Fibroblast of lung (primary cell): ENCODE data around the gene HAUS2. TPM values are rescaled to one million over a fixed set of nuclear protein-coding genes. Genes with fewer than 3 reads are reported as not detected.

Experiments
- DNase-seq, 2 donors: peaks; one replicate each; pipeline versions ENCODE4 v3.0.0 to v3.0.0-alpha.2; 2010; ENCODE audit warnings: low read depth in 2 of 2
- H2AFZ ChIP-seq: 2 replicates; pipeline ENCODE4 v1.5.1; 2012; ENCODE audit warnings: low read length, control low read depth, inconsistent platforms
- H3K27ac ChIP-seq: 2 replicates; pipeline ENCODE4 v1.5.1; 2011; ENCODE audit warnings: low read length, control low read depth; ENCODE audit not compliant: insufficient read depth
- H3K27me3 ChIP-seq: 2 replicates; pipeline ENCODE4 v1.5.1; 2011; ENCODE audit warnings: mild to moderate bottlenecking, low read length; ENCODE audit not compliant: control insufficient read depth, insufficient read depth
- H3K36me3 ChIP-seq: 2 replicates; pipeline ENCODE4 v1.5.1; 2011; ENCODE audit warnings: low read length; ENCODE audit not compliant: control insufficient read depth, insufficient read depth
- H3K4me1 ChIP-seq: 2 replicates; pipeline ENCODE4 v1.5.1; 2011; ENCODE audit warnings: low read length; ENCODE audit not compliant: control insufficient read depth, insufficient read depth; ENCODE audit errors: extremely low read depth
- H3K4me2 ChIP-seq: 2 replicates; pipeline ENCODE4 v1.5.1; 2011; ENCODE audit warnings: low read length, control low read depth; ENCODE audit not compliant: insufficient read depth; ENCODE audit errors: extremely low read depth
- H3K4me3 ChIP-seq, 4 experiments: fragments of 200-600 bp in 1 of 4; sonication (generic) in 1 of 4; replicated peaks in 1 of 4; 2 replicates each; pipeline ENCODE4 v1.5.1; 2011 to 2016; ENCODE audit warnings: low read length in 4 of 4, low read depth in 3 of 4, mild to moderate bottlenecking in 3 of 4, control low read depth in 2 of 4, inconsistent platforms in 1 of 4, mixed read lengths in 1 of 4; ENCODE audit not compliant: insufficient read depth in 1 of 4; ENCODE audit errors: control extremely low read depth in 1 of 4
- H3K79me2 ChIP-seq: 2 replicates; pipeline ENCODE4 v1.5.1; 2012; ENCODE audit warnings: mild to moderate bottlenecking, low read length, inconsistent platforms; ENCODE audit not compliant: control insufficient read depth, insufficient read depth
- H3K9ac ChIP-seq: 2 replicates; pipeline ENCODE4 v1.5.1; 2011; ENCODE audit warnings: mild to moderate bottlenecking, low read length, control low read depth; ENCODE audit not compliant: insufficient read depth
- H3K9me3 ChIP-seq: 2 replicates; pipeline ENCODE4 v1.5.1; 2012; ENCODE audit warnings: low read depth, low read length; ENCODE audit not compliant: control insufficient read depth, insufficient read depth
- H4K20me1 ChIP-seq: 2 replicates; pipeline ENCODE4 v1.5.1; 2011; ENCODE audit warnings: low read length; ENCODE audit not compliant: control insufficient read depth, insufficient read depth; ENCODE audit errors: extremely low read depth
- CTCF ChIP-seq, 2 donors: IDR thresholded peaks in 1 of 2; conservative IDR thresholded peaks in 1 of 2; 1 replicate in 1 of 2; 2 replicates in 1 of 2; pipeline ENCODE4 v1.5.1; 2011 to 2012; ENCODE audit warnings: low read length in 2 of 2, control low read depth in 1 of 2, inconsistent platforms in 1 of 2, low read depth in 1 of 2, mild to moderate bottlenecking in 1 of 2
- EZH2 ChIP-seq: IDR thresholded peaks from 2 replicates; pipeline ENCODE4 v1.5.1; 2012; ENCODE audit warnings: low read length, control low read depth, mild to moderate bottlenecking; ENCODE audit errors: missing control alignments
- polyA plus RNA-seq, 2 donors: library from polyadenylated mRNA; depleted of rRNA in 1 of 2; stranded (reverse) in 1 of 2; unstranded in 1 of 2; fragments of >200 nt; gene quantifications; 2 replicates each; pipeline ENCODE4 v1.2.1, GENCODE V29; 2011 to 2012; ENCODE audit warnings: missing spikeins in 1 of 2
- total RNA-seq: library from RNA; depleted of rRNA; stranded (reverse); fragments of >200 nt; gene quantifications from 2 replicates; pipeline ENCODE4 v1.2.1, GENCODE V29; 2014

The HAUS2 gene
- total and polyA plus RNA-seq, 2 donors (not counting 1 experiment from before 2014, with no cell fraction given) = 25.3 to 26.2 TPM

DNA sequence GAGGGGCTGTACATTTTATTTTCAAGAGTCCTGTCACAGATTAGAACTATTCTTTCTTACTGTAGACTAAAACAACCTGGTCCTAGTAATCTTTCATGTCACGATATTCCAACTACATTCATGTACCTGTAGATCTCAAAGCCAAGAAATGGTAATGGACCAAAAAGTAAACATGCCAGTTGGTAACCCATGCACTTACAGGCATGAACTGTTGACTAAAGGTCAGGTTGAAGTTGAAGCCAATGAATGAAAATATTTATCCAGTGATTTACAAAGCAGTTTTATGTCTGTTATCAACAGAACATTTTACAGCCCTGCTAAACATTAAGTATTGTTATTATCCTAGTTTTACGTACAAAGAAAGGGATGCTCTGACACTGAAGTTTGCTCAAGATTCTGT, 25.3 kb upstream of the HAUS2 start:
- Histone ChIP-seq H3K4me1 (no peaks in the 10 kb centered on the region), H3K4me2 (no peak overlapping the region), H3K36me3 (peaks cover 4% of the 10 kb centered on the region), H3K79me2 (no peaks in the 10 kb centered on the region), H4K20me1 (no peaks in the 10 kb centered on the region), H2AFZ (no peak overlapping the region), H3K27ac (no peak overlapping the region), H3K9me3 (no peaks in the 10 kb centered on the region), H3K4me3 (no peak overlapping the region), H3K27me3 (no peaks in the 10 kb centered on the region), H3K9ac (no peak overlapping the region)
- TF ChIP-seq CTCF (conservative IDR thresholded peaks at IDR 0.05 in 1 of 2, IDR thresholded peaks at IDR 0.05 in 1 of 2; ENCODE audit: low read depth in 1 of 2, low read length in 2 of 2) = no peak
- no peak for TF ChIP-seq EZH2
- DNase-seq = no peak

GRCh38 chr15:42528970-42529369, 19.7 kb upstream of the HAUS2 start:
- Histone ChIP-seq H3K4me3 (no peak overlapping the region), H3K4me1 (no peaks in the 10 kb centered on the region), H3K79me2 (no peaks in the 10 kb centered on the region), H3K27me3 (no peaks in the 10 kb centered on the region), H3K9me3 (no peaks in the 10 kb centered on the region), H3K27ac (no peak overlapping the region), H3K9ac (no peak overlapping the region), H3K4me2 (no peak overlapping the region), H3K36me3 (peaks cover 2% of the 10 kb centered on the region), H2AFZ (no peak overlapping the region), H4K20me1 (no peaks in the 10 kb centered on the region)
- DNase-seq = peak in 1 of 2 donors; percentile 66
- no peak for TF ChIP-seq CTCF (conservative IDR thresholded peaks at IDR 0.05 in 1 of 2, IDR thresholded peaks at IDR 0.05 in 1 of 2; ENCODE audit: low read depth in 1 of 2, low read length in 2 of 2)
- no peak for TF ChIP-seq EZH2

GRCh38 chr15:42533246-42533645, 15.4 kb upstream of the HAUS2 start:
- TF ChIP-seq CTCF (conservative IDR thresholded peaks at IDR 0.05 in 1 of 2, IDR thresholded peaks at IDR 0.05 in 1 of 2; ENCODE audit: low read depth in 1 of 2, low read length in 2 of 2) (no peak), EZH2 (no peak)
- no peaks in the 10 kb centered on the region for H3K79me2 ChIP-seq
- no peak for DNase-seq
- no peaks in the 10 kb centered on the region for H3K9me3 ChIP-seq
- H3K9ac ChIP-seq = no peak overlapping the region
- no peak overlapping the region for H3K4me2 ChIP-seq
- H3K27me3 ChIP-seq = no peaks in the 10 kb centered on the region
- H3K36me3 ChIP-seq = no peaks in the 10 kb centered on the region
- H2AFZ ChIP-seq = no peak overlapping the region
- no peak overlapping the region for H3K4me3 ChIP-seq
- H4K20me1 ChIP-seq = no peaks in the 10 kb centered on the region
- no peaks in the 10 kb centered on the region for H3K4me1 ChIP-seq
- H3K27ac ChIP-seq = no peak overlapping the region
